ENCODE measurements around the gene LRRC75A. TPM values are rescaled to one million over a fixed set of nuclear protein-coding genes. Genes with fewer than 3 reads are reported as not detected.

LRRC75A gene
- total RNA-seq, 1 donor from 2014 or later, result 0.98 TPM

- no peaks in the 10 kb centered on the region for H3K4me1 Mint-ChIP-seq
- TF ChIP-seq CTCF (IDR thresholded peaks at IDR 0.05), result no peak
- ChIA-PET CTCF (no interaction called here), POLR2A (no interaction called here)
- DNase-seq (no peak), ATAC-seq (ENCODE audit: low read depth) (no peak)
- no peaks in the 10 kb centered on the region for H3K9me3 Mint-ChIP-seq
- no peak overlapping the region for H3K4me3 Mint-ChIP-seq
- no peaks in the 10 kb centered on the region for H3K27me3 Mint-ChIP-seq
- intact Hi-C loops (cut with micrococcal nuclease), result no loop called here
- H3K27ac Mint-ChIP-seq, result no peak overlapping the region
- H3K36me3 Mint-ChIP-seq (ENCODE audit: low read depth), result no peaks in the 10 kb centered on the region
Measured at GRCh38 chr17:16473044-16474011, 18.7 kb downstream of the LRRC75A start.

GRCh38 chr17:16472539-16472938, 19.5 kb downstream of the LRRC75A start:
- Mint-ChIP-seq H3K27me3 (no peaks in the 10 kb centered on the region), H3K27ac (no peak overlapping the region), H3K36me3 (ENCODE audit: low read depth) (no peaks in the 10 kb centered on the region), H3K9me3 (no peaks in the 10 kb centered on the region), H3K4me3 (no peak overlapping the region), H3K4me1 (no peaks in the 10 kb centered on the region)
- DNase-seq (no peak), ATAC-seq (ENCODE audit: low read depth) (no peak)
- intact Hi-C loops (cut with micrococcal nuclease), result no loop called here
- POLR2A ChIA-PET, result no interaction called here
- no peak for TF ChIP-seq CTCF (IDR thresholded peaks at IDR 0.05)
- CTCF ChIA-PET, result no interaction called here

GRCh38 chr17:16471295-16471694, 20.7 kb downstream of the LRRC75A start:
- no peak for DNase-seq
- intact Hi-C loops (cut with micrococcal nuclease), result no loop called here
- no peaks in the 10 kb centered on the region for H3K9me3 Mint-ChIP-seq
- no peaks in the 10 kb centered on the region for H3K27me3 Mint-ChIP-seq
- no peaks in the 10 kb centered on the region for H3K4me1 Mint-ChIP-seq
- ATAC-seq (ENCODE audit: low read depth), result no peak
- ChIA-PET POLR2A (no interaction called here), CTCF (interaction anchor here (2.2 kb wide), 1 partner anchor 18 kb away, joined by 6 read pairs; no protein-coding TSS in a partner anchor)
- no peaks in the 10 kb centered on the region for H3K36me3 Mint-ChIP-seq (ENCODE audit: low read depth)
- no peak for TF ChIP-seq CTCF (IDR thresholded peaks at IDR 0.05)
- no peak overlapping the region for H3K27ac Mint-ChIP-seq
- no peak overlapping the region for H3K4me3 Mint-ChIP-seq

- ChIA-PET POLR2A (no interaction called here), CTCF (interaction anchor here (2.2 kb wide), 1 partner anchor 17 kb away, joined by 6 read pairs; no protein-coding TSS in a partner anchor)
- Mint-ChIP-seq H3K27me3 (no peaks in the 10 kb centered on the region), H3K9me3 (no peaks in the 10 kb centered on the region), H3K4me1 (no peaks in the 10 kb centered on the region), H3K27ac (no peak overlapping the region), H3K36me3 (ENCODE audit: low read depth) (no peaks in the 10 kb centered on the region), H3K4me3 (no peak overlapping the region)
- TF ChIP-seq CTCF (IDR thresholded peaks at IDR 0.05), result no peak
- intact Hi-C loops (cut with micrococcal nuclease), result no loop called here
- ATAC-seq (ENCODE audit: low read depth), result no peak
- no peak for DNase-seq
Measured at GRCh38 chr17:16470265-16470664, 21.7 kb downstream of the LRRC75A start.

- Mint-ChIP-seq H3K4me1 (no peaks in the 10 kb centered on the region), H3K27me3 (no peaks in the 10 kb centered on the region), H3K9me3 (no peaks in the 10 kb centered on the region), H3K36me3 (ENCODE audit: low read depth) (no peaks in the 10 kb centered on the region), H3K4me3 (no peak overlapping the region), H3K27ac (no peak overlapping the region)
- ATAC-seq (ENCODE audit: low read depth) (no peak), DNase-seq (no peak)
- ChIA-PET CTCF (no interaction called here), POLR2A (no interaction called here)
- no peak for TF ChIP-seq CTCF (IDR thresholded peaks at IDR 0.05)
- intact Hi-C loops (cut with micrococcal nuclease), result no loop called here
Measured at GRCh38 chr17:16468428-16468992, 23.5 kb downstream of the LRRC75A start.

Data from activated B cell treated with CpG ODN at 0.5 μM for 24 hours (primary cell).